Umbilical cord (tissue), 2 donors: ENCODE measurements around the gene FGD4. TPM values are rescaled to one million over a fixed set of nuclear protein-coding genes. Genes with fewer than 3 reads are reported as not detected.
A peak's percentile ranks its signal among the peaks of the same experiment; 100 is the strongest.
"Not testable (repeated sequence)": the region's sequence is repeated elsewhere in the genome, so short reads cannot be mapped to it uniquely, and the experiment has no call there.

Source experiments
- DNase-seq: peaks from one replicate; pipeline ENCODE4 v3.0.0-alpha.2; 2015; ENCODE audit warnings: low spot score
- total RNA-seq: library from RNA; depleted of rRNA; stranded (reverse); fragments of >200 nt; gene quantifications from one replicate; pipeline ENCODE4 v1.2.3, GENCODE V29; 2014; ENCODE audit warnings: low replicate concordance; ENCODE audit not compliant: insufficient read depth

The FGD4 gene
- total RNA-seq, 1 donor from 2014 or later = 6.5 TPM

DNA sequence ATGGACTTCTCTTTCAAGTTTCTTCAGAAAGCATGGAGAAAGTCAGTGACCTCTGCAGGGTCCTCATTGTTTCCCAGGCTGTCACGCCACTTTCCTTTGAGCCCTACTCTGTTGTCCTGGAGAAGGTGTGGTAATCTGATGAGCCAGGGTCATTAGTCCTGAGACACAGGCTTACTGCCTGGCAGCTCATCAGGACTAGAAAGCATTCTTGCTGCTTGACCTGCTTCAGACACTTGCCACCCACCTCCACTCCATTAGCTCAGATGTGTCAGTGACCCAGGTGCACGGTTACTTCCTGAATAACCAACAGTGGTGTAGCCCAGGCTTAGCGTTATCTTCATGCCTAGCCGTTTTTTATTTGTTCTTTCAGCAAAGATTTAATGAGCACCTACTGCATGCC lies 93.9 kb downstream of the FGD4 start:
- DNase-seq = no peak

DNA sequence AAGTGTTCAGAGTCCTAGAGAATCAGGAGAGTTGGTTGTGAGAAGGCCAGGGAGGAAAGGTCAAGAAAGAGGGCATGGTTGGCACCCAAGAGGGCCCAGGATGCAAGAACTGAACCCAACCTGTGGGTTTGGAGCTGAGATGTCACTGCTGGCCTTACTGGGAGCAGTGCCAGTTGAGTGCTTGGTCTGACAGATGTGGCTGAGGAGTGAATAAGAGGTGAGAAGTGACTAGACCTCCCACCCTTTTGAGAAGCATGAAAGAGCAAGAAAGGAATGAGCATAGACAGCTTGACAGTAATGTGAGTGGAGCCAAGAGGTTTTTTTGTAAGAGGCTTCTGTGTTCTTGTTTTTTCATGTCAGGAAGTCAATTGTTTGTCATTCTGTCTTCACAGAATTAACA lies 95.3 kb downstream of the FGD4 start:
- no peak for DNase-seq

DNA sequence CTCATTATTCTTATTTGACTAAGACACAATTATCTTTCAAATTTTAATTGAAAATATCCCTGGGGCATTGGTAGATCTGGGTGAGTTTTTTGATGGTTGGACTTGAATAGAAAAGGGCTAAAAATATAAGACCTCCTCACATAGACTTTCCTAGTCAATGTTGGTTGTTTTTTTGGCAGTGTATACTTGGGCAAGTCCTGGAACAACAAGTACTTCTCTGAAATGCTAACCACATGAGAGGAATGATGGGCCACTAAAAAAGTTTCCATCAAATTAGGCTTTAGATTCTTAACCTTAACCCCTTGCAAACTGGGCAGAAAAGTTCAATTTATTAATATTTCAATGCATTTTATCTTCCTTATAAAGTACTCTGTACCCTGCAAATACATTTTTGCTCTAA lies 97.6 kb downstream of the FGD4 start:
- DNase-seq = no peak

DNA sequence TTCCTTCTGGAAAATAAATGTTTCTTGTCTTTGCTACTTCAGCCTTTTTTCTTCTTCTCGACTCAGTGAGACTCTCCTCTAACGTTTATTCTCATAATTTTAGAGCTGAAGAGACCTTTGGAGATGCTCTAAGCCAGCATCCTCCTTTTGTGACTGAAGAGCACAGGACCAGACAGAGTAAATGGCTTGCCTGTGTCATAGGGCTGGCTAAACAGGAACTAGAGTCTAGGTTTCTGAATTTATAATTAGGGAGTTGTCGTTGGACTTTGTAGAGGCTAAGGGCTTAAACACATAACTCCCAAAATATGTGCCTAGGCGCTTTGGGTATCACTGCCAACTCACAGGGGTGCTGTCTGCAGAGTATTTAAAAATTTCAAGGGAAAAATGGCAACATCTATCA lies 98.5 kb downstream of the FGD4 start:
- no peak for DNase-seq

DNA sequence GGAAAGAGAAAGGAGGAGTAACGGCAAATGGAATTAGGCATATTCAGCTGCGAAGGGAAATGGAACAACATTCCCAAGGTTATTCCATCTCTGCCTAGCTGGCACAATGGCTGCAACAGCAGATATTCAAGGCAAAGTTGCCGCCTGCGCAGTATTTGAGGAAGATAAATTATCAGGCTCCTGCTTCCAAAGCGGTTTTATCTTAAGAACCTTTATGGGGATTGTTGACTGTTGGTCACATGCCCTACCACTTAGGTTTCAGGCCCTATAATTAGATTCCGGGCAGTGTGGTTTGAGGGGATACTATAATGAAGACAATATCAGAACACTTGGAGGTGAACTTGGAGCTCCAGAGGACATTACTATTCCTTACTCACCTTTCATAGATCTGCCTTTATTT lies 99.7 kb downstream of the FGD4 start:
- DNase-seq = no peak

DNA sequence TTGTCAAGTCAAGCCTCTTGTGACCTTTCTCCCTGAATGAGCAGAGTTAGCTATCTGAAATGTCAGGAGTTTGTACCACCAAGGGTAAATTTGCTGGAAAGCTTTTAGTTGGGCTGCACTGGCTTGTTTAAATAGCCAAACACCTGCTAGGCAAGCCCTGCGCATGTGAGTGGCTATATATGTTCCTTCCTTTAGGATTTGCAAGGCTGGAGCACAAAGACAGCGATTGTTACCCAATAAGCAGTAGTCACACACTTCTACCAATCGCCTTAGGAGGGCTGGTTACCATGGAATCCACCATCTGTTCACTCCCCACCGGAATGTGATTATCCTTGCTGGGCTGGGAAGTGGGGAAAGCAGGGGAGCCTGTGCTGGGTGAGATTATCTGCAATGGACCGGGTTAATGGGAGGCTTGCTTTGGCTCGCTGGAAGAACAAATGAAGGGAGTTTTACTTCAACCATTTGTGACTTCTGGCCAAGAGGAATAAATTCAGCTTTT lies 102.5 kb downstream of the FGD4 start:
- DNase-seq = peak; percentile 39

DNA sequence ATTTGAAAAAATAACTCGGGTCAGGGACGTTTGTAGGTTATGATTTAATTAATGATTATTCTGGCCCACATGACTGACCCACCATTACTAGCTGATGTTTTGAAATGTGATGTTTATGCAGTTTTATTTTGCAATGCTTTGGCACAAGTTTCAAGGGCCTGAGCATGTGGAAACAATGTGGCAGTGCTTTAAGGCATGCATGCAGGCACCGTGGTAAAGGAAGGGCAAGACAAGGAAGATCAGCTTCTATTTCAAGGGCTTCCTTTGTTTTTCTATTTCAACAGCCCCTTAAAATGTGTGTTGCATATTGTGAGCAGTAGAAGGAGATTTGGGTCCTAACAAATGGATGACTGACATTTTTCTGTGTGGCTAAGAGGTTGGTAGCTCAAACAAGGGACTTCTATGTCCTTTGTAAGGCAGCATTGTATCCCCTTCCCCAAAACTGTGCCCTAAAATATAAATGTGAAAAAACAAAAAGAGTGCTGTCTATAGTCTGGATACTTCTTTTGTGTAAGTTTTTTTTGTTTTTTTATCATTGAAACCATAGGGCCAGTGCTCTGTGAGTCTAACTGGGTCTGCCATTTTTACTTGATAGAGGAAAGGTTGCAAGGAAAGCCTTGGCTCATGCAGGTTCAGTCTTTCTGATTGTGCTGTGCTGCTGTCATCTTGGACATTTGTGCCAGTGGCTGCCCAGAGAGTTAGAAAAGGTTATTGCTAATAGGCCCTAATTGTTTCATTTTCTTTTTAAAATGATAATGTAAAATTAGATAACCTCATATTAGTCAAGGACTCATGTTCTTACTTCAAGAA lies 103.5 kb downstream of the FGD4 start:
- DNase-seq = peak; percentile 46

DNA sequence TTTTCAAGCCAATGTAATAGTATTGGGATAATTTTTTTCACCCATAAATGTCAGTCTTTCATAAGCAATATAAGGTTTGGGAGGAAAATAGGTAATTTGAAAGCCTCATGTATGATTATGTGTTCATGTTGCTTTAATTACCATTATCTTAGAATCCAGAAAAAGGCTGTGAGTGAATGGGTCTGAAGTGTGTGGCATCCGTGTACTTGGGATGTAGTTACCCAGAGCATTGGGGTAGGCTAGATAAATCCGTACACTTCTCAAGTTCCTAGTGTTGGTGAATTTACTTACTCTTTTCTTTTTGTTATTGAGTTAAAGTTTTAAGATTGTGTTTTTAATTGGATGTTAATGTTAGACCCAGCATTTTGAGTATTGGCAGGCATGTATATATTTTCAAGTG lies 104.4 kb downstream of the FGD4 start:
- no peak for DNase-seq

DNA sequence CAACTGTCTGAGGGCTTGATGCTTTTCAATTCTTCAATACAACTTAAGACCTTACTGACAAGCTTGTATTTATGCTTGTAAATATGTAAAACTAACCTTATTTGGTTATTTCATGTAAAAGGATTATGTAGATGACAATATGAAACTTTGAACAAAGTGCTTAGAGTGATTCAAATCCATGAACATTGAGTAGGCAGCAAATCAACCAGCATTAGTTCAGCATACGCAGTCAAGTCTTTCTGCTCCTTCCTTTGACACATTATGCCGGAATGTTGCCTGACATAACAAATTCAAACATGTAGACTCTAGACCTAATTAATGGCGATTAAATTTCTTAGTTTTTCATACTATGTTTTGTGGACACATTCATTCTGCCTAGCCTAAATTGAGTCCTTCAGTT lies 105.2 kb downstream of the FGD4 start:
- DNase-seq = no peak

DNA sequence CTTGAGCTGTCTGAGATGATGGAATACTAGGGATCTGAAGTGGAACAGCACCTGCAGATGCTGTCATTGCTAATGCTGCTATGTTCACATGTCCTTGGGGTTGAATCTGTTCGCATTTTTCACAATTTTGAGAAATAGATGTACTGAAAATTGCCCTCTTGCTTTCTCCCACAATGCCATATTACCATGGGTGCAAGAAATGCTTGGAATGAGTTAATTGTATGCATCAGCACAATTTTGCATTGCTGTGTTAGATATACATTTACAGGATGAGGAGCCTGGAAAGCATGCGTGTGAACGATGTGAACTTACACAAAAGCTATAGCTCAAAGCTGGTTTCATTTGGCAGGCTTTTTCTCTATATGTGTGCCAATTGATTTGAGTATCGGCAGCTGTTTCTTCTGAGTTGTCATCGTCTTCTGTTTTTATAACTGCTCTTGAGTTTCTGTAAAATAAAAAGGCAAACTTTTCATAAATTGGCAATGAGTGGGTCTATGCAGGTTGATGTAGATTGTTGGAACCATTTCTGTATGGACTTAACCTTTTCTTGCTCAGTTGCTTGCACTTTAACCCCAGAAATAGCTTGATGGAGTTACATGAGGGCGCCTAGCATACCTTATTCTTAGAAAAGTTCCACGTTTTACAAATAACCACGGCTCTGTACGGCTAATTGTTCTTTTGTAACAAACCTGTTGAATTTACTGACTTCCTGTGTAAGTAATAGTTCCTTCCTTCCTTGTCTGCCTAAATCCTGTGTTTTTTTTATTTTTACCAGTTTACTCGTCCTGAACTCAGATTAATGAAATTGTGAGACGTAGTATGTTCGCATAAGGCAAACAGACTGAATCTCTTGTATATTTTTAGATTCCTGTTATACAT lies 105.9 kb downstream of the FGD4 start:
- DNase-seq = no peak

DNA sequence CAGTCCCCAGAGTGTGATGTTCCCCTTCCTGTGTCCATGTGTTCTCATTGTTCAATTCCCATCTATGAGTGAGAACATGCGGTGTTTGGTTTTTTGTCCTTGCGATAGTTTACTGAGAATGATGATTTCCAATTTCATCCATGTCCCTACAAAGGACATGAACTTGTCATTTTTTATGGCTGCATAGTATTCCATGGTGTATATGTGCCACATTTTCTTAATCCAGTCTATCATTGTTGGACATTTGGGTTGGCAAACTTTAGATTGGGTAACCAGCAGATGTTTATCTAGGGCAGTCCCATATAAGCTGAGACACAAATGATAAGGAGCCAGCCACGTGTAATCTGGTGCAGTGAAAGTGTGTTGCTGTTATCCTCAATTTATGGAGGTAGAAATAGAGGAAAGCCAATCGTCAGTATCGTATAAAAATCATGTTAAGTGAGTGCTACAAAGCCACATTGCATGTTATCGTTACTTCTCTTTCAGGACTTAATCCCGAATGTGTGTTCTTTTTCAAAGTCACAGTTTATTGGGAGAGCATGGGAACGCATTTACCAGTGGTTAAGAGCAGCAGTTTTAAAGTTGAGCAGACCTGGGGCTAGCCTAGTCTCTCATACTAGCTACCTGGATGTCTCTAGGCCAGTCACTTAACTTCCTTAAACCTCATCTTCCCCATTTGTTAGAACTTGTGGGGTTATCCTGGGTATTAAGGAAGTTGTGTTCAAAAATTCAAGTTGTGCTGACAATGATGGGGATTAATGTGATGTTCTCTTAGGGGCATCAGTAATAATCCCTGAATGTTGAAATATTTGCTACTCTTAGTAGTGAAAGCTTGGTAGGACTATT lies 108.0 kb downstream of the FGD4 start:
- peak; percentile 73 for DNase-seq

DNA sequence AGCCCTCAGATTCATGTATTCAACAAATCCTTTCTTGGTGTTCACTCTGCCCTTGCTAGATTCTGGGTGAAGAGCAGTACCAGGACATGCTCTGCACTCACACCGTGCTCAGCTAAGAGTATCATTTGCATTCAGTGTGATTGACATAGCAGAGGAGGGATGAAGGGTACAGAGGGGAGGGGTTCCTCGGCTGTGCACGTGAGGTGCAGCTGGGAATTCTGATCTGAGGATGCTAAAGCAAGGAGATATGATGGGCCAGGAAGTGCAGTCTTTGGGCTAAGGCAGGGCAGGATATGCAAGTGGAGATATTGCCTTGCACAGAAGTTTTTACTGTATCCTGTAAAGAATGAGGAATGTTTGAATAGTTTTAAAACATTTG lies 108.6 kb downstream of the FGD4 start:
- DNase-seq = no peak

DNA sequence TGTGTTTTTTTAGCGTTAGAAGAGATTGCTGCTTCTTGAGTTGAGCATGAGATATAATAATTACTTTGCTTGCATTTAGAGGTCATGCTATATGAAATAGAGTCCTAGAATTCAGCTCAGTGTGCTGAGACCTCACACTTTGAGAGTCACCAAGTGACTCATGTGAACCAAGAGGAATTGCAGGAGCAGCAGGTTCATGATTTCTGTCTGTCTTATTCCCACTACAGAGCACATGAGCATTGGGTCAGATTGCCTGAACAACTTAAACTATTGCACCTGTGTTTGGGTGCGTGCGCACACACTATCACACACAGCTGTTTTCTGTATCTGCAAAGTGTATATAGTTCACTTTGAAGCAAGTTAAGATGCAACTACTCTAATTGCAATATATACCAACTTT lies 109.3 kb downstream of the FGD4 start:
- no peak for DNase-seq

DNA sequence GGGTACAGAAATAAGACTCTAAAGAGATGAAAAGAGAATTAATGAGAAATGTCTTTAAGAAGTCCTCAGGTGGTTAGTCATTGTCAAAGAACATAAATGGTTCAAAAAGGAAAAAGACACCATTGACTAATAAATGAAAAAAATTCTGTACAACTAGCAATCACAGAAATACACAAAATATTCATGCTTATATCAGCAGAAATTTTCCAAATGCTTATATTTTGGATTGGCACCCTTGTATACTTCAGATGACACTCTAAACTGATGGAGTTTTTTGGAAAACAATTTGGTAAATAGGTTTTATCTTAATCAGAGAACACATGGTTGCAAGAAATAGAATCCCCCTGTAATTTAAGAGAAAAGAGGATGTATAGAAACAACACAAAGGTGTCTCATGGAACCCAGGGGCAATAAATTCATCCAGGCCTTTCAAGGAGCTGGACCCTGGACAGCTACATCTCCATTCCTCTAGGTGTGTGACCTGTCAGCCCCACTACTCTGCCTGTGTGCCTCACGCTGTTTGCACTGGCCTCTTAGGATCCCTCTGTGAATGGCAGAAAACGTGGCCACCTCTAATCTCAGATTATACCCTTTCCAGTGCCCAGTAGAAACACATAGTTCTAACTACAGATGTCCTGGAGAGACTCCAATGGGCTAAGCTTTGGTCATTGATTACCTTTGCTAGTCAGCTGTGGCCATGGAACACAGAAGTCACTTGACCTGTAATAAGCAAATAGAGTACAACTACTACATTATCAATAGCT lies 110.2 kb downstream of the FGD4 start:
- DNase-seq = no peak

DNA sequence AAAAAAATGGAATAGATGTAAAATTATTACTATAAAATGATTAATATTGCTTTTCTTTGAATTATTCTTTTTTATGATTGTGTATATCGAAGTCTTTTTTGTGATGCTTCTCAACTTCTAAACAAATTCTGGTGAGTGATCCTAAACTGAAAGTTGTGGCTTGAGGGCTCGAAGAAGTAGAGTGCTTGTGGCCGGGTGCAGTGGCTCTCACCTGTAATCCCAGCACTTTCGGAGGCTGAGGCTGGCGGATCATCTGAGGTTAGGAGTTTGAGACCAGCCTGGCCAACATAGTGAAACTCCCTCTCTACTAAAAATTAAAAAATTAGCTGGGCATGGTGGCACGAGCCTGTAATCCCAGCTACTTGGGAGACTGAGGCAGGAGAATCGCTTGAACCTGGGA lies 112.6 kb downstream of the FGD4 start:
- DNase-seq = not testable (repeated sequence)

DNA sequence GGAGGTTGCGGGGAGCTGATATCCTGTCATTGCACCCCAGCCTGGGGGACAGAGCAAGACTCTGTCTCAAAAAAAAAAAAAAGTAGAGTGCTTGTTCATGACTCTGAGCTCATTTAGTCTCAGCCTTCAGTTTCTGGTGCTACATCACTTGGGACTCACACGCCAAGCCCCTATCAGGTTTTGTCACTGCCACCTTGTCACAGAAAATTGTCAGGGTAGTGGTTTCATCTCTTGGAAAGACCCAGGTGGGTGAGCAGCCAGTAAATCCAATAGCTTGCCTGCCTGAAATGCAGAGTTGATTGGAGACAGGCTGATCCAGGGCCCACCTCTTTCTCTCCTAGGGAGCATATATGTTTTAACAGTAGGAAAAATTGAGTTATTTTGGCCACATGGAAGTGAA lies 113.0 kb downstream of the FGD4 start:
- DNase-seq = no peak

DNA sequence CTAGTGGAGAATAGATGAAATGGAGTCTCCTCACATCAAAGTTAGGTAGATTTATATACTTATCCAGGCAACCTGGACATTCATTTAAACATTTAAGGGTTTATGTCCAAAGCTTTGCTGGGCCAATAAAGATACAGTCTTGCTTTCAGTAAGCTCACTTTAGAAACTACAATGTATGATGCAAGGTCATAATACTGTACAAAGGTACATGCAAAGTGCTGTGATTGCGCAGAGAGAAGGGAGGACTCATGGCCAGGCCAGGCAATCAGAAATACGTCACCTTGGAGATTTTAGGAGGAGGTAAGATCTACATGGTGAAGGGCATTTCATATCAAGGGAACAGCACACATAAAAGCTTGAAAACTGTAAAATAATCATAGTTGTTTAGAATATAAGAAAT lies 113.6 kb downstream of the FGD4 start:
- DNase-seq = no peak

DNA sequence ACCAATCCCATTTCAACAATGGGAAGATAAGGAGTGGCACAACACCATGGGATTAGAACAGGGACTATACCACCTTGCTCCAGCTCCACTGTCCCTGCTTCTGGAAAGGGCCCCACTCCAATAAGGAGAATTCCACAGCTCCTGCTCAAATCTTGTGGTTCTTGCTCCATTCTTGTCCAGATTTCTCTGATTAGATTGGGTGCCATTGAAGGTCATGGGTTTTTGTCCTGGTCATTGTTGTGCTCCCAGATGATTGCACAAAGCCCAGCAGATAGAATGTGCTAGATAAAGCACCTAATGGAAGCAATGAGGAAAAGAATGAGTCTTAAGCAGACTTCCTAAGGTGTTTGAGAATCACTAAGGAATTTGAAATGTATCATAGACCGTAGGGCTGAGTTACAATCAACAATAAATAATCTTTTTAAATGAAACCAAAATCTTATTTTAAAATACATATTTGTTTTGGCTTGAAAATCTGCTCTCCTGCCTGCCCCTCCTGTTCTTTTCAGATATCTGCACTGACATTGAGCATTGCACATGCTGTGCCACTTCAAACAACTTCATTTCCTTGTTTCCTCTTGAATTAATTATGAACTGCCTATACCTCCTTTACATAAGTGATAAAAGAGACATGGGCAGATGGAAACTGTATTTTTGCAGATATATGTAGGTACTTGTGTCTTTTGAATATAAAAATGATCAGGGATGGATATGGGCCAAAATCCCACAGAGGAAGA lies 115.9 kb downstream of the FGD4 start:
- no peak for DNase-seq

DNA sequence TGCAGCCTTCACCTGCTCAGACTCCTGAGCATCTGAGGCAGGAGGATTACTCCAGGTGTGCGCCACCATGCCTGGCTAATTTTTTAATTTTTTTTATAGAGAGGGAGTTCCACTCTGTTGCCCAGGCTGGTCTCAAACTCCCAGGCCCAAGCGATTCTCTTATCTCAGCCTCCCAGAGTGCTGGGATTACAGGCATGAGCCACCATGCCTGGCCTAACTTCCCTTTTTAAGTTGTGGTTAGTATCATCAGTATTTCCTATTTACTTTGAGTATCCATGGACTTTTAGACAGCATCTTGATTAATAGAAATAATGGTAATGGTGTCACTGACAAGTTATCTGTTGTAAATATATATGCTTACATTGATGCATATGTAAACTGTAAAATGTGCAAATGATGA lies 116.9 kb downstream of the FGD4 start:
- no peak for DNase-seq

DNA sequence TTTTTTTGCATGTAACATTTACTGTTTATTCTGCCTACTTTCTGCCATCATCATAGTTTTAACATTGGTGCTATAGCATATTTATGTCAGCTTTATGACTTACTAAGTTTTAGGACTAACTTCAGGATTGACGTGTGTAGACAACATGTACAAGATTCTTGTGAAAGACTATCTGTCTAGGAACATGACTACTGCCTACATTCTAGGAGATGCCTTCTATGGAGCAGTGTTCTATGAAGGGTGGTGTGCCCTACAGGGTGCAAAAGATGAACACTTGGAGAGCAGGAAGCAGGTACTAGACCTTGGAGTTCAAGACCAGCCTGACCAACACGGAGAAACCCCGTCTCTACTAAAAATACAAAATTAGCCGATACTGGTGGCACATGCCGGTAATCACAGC lies 118.6 kb downstream of the FGD4 start:
- DNase-seq = no peak
